Osteoblast (primary cell): ENCODE measurements around the gene GSK3B. TPM values are rescaled to one million over a fixed set of nuclear protein-coding genes. Genes with fewer than 3 reads are reported as not detected.

ENCODE experiments used
- DNase-seq: peaks from one replicate; pipeline ENCODE4 v3.0.0; 2011; ENCODE audit warnings: low spot score, mixed read lengths; ENCODE audit not compliant: insufficient read length; ENCODE audit errors: missing footprints
- H2AFZ ChIP-seq: 2 replicates; pipeline ENCODE4 v1.6.0; 2011; ENCODE audit warnings: mild to moderate bottlenecking, low read length
- H3K27ac ChIP-seq: 2 replicates; pipeline ENCODE4 v1.5.1; 2011; ENCODE audit warnings: mild to moderate bottlenecking, low read depth, low read length, moderate library complexity
- H3K27me3 ChIP-seq: 2 replicates; pipeline ENCODE4 v1.6.0; 2012; ENCODE audit warnings: mild to moderate bottlenecking, control low read depth, inconsistent platforms, low read length, moderate library complexity; ENCODE audit not compliant: insufficient read depth
- H3K36me3 ChIP-seq: 2 replicates; pipeline ENCODE4 v1.5.1; 2011; ENCODE audit warnings: mild to moderate bottlenecking, low read length, control low read depth, moderate library complexity; ENCODE audit not compliant: insufficient read depth
- H3K4me1 ChIP-seq: 2 replicates; pipeline ENCODE4 v1.5.1; 2011; ENCODE audit warnings: mild to moderate bottlenecking, low read length, control low read depth, moderate library complexity; ENCODE audit not compliant: insufficient read depth
- H3K4me2 ChIP-seq: 2 replicates; pipeline ENCODE4 v1.6.0; 2011; ENCODE audit warnings: mild to moderate bottlenecking, low read length; ENCODE audit not compliant: insufficient read depth
- H3K4me3 ChIP-seq: fragments of 200-600 bp; sonication (generic); 3 replicates; pipeline ENCODE4 v1.5.1; 2012; ENCODE audit warnings: mild to moderate bottlenecking, low read length, inconsistent platforms; ENCODE audit not compliant: insufficient read depth
- H3K79me2 ChIP-seq: 2 replicates; pipeline ENCODE4 v1.6.0; 2012; ENCODE audit warnings: mild to moderate bottlenecking, low read length, control low read depth, inconsistent platforms; ENCODE audit not compliant: insufficient read depth
- H3K9me3 ChIP-seq: 2 replicates; pipeline ENCODE4 v1.5.1; 2011; ENCODE audit warnings: low read depth, low read length, control low read depth
- H4K20me1 ChIP-seq: 2 replicates; pipeline ENCODE4 v1.6.0; 2012; ENCODE audit warnings: mild to moderate bottlenecking, low read length, control low read depth; ENCODE audit not compliant: insufficient read depth
- CTCF ChIP-seq: IDR thresholded peaks from 2 replicates; pipeline ENCODE4 v1.5.1; 2011; ENCODE audit warnings: mild to moderate bottlenecking, low read depth, low read length, moderate library complexity; ENCODE audit errors: extremely low read depth
- total RNA-seq: library from RNA; depleted of rRNA; stranded (reverse); fragments of >200 nt; gene quantifications from 2 replicates; pipeline ENCODE4 v1.2.3, GENCODE V29; 2012

The GSK3B gene
- total RNA-seq, 1 donor: 87.9 TPM

- peaks cover 5% of the 10 kb centered on the region for H3K4me1 ChIP-seq
- no peaks in the 10 kb centered on the region for H3K27me3 ChIP-seq
- no peaks in the 10 kb centered on the region for H3K36me3 ChIP-seq
- H3K9me3 ChIP-seq: no peaks in the 10 kb centered on the region
- H3K27ac ChIP-seq: no peak overlapping the region
- H3K4me2 ChIP-seq: no peak overlapping the region
- peak; percentile 34 for DNase-seq
- H2AFZ ChIP-seq: no peak overlapping the region
- no peak overlapping the region for H3K4me3 ChIP-seq
- H3K79me2 ChIP-seq: no peaks in the 10 kb centered on the region
- no peak for TF ChIP-seq CTCF
- H4K20me1 ChIP-seq: no peaks in the 10 kb centered on the region
These were observed 281.7 kb downstream of the GSK3B start for GRCh38 chr3:119812491-119813058.

DNA sequence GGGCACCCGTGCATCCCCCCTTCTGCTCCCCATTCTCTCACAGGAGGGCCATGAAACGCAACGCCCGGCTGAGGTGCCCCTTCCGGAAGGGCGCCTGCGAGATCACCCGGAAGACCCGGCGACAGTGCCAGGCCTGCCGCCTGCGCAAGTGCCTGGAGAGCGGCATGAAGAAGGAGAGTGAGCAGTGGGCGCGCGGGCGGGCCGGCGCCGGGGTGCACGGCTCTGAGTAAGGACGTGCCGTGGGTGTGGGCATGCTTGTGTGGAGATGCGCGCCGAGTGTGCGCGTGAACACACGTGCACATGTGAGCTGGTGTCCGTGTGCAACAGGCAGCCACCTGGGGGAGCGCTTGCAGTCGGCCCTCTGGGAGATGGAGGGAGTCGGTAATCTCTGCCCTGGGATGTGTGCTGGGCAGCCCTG is 284.2 kb downstream of the GSK3B start:
- H2AFZ ChIP-seq: peak overlapping the region; percentile 79
- H3K27me3 ChIP-seq: no peaks in the 10 kb centered on the region
- H3K4me3 ChIP-seq: peak overlapping the region; percentile 72
- peak overlapping the region; percentile 82 for H3K4me2 ChIP-seq
- no peaks in the 10 kb centered on the region for H3K79me2 ChIP-seq
- H4K20me1 ChIP-seq: no peaks in the 10 kb centered on the region
- no peaks in the 10 kb centered on the region for H3K9me3 ChIP-seq
- no peaks in the 10 kb centered on the region for H3K36me3 ChIP-seq
- peak; percentile 91 for DNase-seq
- TF ChIP-seq CTCF: no peak
- H3K4me1 ChIP-seq: peaks cover 5% of the 10 kb centered on the region
- no peak overlapping the region for H3K27ac ChIP-seq

DNA sequence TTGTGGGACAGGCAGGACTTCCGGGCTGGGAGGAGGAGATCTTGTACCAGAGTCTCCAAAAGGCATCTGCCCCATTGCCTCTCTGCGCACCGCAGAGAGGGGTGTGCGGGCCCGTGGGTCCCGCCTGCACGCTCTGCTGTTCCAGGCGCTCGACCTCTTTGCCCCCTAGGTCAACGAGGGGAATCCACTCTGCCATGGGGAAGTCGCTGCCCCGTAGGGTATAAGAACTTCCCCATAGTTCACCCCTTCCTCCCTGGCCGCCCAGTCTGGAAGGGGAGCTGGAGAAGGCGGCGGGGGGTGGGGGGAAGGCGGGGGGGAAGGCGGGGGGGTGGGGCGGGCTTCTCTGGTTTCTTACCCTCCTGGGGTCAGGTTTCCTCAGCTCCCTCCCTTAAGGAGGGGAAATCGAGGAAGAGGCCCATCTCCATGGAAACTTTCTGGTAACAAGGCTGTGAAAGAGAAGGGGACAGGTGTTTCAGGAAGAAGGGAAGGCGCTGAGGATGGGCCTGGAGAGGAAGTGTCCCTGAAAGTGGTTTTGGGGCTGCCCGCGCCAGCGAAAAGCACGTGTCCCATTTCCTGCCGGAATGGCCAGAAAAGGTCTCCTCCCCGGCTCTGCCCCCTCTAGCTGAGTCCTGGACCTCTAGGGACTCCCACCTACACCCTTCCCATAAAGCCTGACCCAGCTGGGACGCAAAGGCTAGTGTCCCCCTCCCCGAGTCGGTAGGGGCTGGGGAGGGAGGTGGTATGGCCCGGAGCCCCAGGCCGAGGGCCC is 284.8 kb downstream of the GSK3B start:
- Histone ChIP-seq H3K79me2 (no peaks in the 10 kb centered on the region), H3K4me3 (peak overlapping the region; percentile 72), H3K27ac (no peak overlapping the region), H3K4me2 (peak overlapping the region; percentile 82), H4K20me1 (no peaks in the 10 kb centered on the region), H2AFZ (peak overlapping the region; percentile 79), H3K36me3 (no peaks in the 10 kb centered on the region), H3K27me3 (no peaks in the 10 kb centered on the region), H3K9me3 (no peaks in the 10 kb centered on the region), H3K4me1 (peaks cover 5% of the 10 kb centered on the region)
- TF ChIP-seq CTCF: no peak
- peak; percentile 86 for DNase-seq

- H3K4me2 ChIP-seq: no peak overlapping the region
- no peaks in the 10 kb centered on the region for H3K79me2 ChIP-seq
- peaks cover 5% of the 10 kb centered on the region for H3K4me1 ChIP-seq
- H3K9me3 ChIP-seq: no peaks in the 10 kb centered on the region
- no peak for TF ChIP-seq CTCF
- H3K27ac ChIP-seq: no peak overlapping the region
- H2AFZ ChIP-seq: no peak overlapping the region
- H3K4me3 ChIP-seq: no peak overlapping the region
- H3K36me3 ChIP-seq: no peaks in the 10 kb centered on the region
- no peaks in the 10 kb centered on the region for H3K27me3 ChIP-seq
- DNase-seq: peak; percentile 57
- no peaks in the 10 kb centered on the region for H4K20me1 ChIP-seq
These were observed 285.4 kb downstream of the GSK3B start for GRCh38 chr3:119808843-119809242.
